Subcutaneous adipose tissue (tissue), 4 donors: ENCODE measurements around the gene CTSE. TPM values are rescaled to one million over a fixed set of nuclear protein-coding genes. Genes with fewer than 3 reads are reported as not detected.

Source experiments
- total RNA-seq, 4 donors: library from RNA; depleted of rRNA; stranded (reverse); fragments of >200 nt; gene quantifications; one replicate each; pipeline ENCODE4 v1.1.0, GENCODE V29; 2016
- TF ChIP-seq, protein P1 (sequence below): fragments of 450-650 bp; IDR thresholded peaks from one replicate; pipeline ENCODE4 v1.5.1; 2016; ENCODE audit warnings: low read depth, mild to moderate bottlenecking, control low read depth, antibody characterized with exemption, moderate library complexity

The CTSE gene
- total RNA-seq = not detected

DNA sequence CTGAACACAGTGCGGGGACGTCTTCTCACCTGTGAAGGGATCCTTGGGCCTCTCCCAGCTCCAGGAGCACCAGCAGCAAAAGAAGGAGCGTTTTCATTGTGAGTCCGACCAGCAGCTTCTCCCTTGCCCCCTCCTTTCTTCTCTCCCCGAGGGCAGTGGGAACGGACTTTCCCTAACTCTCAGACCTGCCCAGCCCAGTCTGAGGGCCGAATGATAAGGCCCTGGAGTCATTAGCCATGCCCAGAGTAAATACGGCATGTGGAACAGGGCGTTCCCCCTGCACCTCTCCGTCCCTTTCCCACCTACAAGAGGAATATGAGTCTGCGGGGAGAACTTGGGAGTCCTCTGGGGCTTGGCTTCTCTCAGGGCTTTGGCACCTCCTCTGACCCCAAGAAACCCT, at the start of gene CTSE:
Gene CTSE, minus strand, starts transcription at position 201 of the 400 bp plus-strand sequence. Its CDS starts 104 bp downstream, at position 97.
- TF ChIP-seq, protein P1, sequence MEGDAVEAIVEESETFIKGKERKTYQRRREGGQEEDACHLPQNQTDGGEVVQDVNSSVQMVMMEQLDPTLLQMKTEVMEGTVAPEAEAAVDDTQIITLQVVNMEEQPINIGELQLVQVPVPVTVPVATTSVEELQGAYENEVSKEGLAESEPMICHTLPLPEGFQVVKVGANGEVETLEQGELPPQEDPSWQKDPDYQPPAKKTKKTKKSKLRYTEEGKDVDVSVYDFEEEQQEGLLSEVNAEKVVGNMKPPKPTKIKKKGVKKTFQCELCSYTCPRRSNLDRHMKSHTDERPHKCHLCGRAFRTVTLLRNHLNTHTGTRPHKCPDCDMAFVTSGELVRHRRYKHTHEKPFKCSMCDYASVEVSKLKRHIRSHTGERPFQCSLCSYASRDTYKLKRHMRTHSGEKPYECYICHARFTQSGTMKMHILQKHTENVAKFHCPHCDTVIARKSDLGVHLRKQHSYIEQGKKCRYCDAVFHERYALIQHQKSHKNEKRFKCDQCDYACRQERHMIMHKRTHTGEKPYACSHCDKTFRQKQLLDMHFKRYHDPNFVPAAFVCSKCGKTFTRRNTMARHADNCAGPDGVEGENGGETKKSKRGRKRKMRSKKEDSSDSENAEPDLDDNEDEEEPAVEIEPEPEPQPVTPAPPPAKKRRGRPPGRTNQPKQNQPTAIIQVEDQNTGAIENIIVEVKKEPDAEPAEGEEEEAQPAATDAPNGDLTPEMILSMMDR = no peak

- TF ChIP-seq, protein P1 = no peak
Observed at GRCh38 chr1:206070627-206071304, 47.1 kb upstream of the CTSE start.

- TF ChIP-seq, protein P1 = no peak
Observed at GRCh38 chr1:206068314-206068713, 44.6 kb upstream of the CTSE start.

DNA sequence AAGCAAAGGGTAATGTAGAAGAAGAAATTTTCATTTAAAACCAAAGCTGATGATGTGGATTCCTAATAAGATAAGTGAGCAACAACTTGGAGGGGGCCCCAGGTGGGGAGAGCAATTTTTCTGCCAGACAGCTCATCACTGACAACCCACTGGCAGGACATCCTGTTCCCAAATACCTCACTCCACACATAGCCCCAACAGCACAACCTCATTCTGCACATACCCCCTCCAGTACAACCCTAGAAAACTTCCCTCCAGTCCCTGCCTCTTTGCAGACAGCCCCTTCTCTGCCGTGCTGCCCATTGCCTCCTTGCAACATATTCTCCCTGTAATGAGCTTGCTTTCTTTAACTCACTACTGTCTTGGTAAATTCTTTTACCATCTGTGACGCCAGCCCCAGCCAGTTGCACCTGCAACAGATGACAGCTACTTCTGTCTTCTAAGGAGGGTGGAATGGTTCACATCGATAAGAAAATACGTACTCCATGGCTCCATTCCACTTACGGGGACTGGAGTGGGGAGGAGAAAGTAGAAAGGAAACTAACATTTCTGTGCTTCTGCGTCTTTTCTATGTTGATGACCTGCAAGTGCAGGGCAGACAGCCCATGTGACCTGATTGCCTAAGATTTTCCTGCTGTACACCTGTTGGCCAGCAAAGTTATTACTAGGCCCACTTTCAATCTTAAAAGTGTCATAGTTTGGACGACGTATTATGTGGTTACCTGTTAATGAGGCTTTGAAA, 44.0 kb upstream of the CTSE start:
- TF ChIP-seq, protein P1 = no peak

GRCh38 chr1:206066479-206067171, 42.9 kb upstream of the CTSE start:
- TF ChIP-seq, protein P1 = no peak

DNA sequence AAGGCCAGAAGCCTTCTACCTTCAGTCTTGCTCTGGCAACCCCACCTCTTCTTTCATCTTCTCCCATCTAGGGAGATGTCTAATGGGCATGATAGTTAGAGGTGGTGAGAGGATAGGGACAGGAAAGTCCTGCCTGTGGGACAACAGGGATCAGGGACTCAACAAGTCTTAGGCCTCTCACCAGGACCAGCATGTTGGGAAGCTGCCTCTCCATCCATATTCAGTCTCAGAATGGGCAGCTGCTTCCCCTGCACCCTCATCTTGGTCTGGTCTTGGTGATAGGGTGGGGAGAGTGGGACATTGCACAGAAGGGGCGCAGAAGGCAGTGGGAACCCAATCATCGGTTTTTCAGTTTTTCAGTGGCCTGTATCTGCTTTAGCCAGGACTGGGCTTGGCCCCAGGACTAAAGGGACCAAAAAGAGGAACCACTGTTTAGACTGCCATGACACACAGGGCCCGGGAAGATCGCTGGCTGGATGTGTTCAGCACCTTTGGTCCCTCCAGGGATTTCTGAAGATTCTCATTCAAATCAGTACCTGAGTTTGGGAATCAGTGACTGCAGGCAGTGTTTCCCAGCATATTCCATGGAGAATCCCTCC, 42.0 kb upstream of the CTSE start:
- TF ChIP-seq, protein P1 = no peak

- TF ChIP-seq, protein P1 = no peak
Observed at GRCh38 chr1:206062464-206062863, 38.8 kb upstream of the CTSE start.
